Left colon (tissue), 2 donors: Measurements from ENCODE around the gene TTC32. TPM values are rescaled to one million over a fixed set of nuclear protein-coding genes. Genes with fewer than 3 reads are reported as not detected.
A peak's percentile ranks its signal among the peaks of the same experiment; 100 is the strongest.
"Not testable (repeated sequence)": the region's sequence is repeated elsewhere in the genome, so short reads cannot be mapped to it uniquely, and the experiment has no call there.

ENCODE experiments used
- ATAC-seq: fragments of 200-7000 bp; cut with Tn5 transposase; one replicate; pipeline ENCODE4 v1.9.1; 2020; ENCODE audit warnings: mild to moderate bottlenecking, moderate library complexity
- DNase-seq, 2 donors: peaks; one replicate each; pipeline ENCODE4 v3.0.0-alpha.2; 2020
- intact Hi-C, 2 donors: fragments of 100-400 bp; cut with DNase I in 1 of 2; cut with micrococcal nuclease in 1 of 2; formaldehyde crosslinking; loops; one replicate each; pipeline versions ENCODE4 v1.11.2 to v1.14.0; 2022; cut with DNase I, micrococcal nuclease
- long read RNA-seq: library from polyadenylated mRNA; unstranded; transcript quantifications from one replicate; pipeline ENCODE4 v2.0.0, GENCODE V29; 2021
- total RNA-seq, 2 donors: library from RNA; stranded (reverse); fragmentation: NEBNext Ultra II Directional; extraction: Animal tissue kit (Norgen Biotek cat#: 25700); gene quantifications; one replicate each; pipeline ENCODE4 v1.2.1, GENCODE V29; 2021
- donor health status: DM: no; HTN: no; CAD: no.
- donor health status: DM: yes; HTN: yes; CAD: no.

The TTC32 gene
- 10 to 100 TPM in 1 of 2 donors, 1 to 10 TPM in 1; 9.8 to 10.4 TPM for total RNA-seq
- long read RNA-seq, partial matches to known transcripts: 0 of 10 reads
- long read RNA-seq, other reads (novel, unspliced or antisense): 4 of 10 reads

DNA sequence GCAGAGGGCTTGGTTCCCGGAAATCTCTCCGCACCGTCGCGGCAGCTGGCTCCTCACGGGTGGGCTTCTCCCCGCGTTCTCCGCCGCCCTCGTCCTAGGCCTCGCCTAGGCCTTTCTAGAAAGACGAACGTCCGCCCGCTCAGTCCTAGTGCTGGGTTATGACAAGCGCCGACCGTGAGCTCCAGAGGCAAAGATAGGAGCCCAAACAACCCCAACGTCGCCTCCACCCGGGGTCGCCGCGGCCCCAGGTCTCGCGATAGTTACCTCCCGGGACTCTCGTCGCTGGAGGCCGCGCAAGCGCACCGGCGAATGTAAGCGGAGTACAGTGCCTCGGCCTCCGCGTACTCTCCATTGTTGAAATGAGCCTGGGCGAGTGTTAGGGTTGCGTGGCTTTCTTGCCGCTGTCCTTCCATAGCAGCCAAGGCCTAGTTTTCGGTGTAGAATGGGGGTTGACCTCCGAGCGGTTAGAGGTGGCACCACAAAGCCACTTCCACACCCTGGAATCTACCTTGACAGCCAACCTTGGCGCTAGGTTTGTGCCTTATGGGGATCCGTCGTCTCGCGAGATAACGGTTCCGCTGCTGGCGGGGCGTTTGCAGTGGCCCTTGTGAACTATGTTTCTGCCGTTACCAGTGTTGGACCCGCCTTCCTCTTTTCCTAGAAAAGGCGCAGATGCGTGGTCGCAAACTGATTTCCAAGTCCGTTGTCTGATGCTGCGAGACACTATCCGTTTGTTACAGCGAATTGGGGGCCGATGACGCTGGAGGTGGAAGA, at the start of gene TTC32:
TTC32 (minus strand) TSS at position 542 of the 774 bp plus-strand sequence; CDS start at position 413, 129 bp downstream.
- DNase-seq (peak; percentile 94 to 95), ATAC-seq (peak; percentile 94)
- intact Hi-C loops: no loop called here

GRCh38 chr2:19949071-19949470, 47.3 kb upstream of the TTC32 start:
- ATAC-seq (no peak), DNase-seq (no peak)
- intact Hi-C loops: no loop called here

DNA sequence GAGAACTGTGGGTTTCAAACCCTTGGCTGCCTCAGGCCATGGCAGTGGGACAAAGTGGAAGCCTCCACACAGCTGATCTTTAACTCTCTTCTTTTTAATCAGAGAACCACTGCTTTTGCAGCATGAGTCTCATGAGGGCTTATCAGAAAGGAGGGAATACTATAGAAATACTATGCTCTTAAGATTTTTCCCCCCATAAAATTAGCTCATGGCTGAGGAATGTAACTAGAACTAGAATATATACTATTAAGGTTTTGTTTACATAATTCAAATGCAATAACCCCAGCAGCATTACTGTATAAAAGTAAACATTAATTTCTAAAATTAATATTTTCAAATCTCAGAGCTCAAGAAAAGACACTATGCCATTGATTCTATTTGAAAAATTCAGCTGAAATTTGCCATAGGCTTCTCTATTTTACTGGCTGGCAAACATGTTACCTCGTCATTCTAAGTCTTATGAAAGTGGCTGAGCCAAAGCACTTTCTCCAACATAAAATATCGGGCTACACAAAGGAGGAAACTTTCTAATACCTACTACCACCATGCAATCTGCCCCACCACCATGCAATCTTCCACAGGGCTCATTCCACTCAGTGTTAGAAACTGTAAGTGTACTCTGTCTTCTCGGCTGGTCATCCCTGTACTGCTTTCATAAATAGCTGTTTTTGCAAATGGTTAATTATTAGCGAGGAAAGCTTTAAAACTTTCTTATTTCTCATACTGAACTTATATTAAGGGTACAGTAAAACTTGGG, 45.6 kb upstream of the TTC32 start:
- no peak for DNase-seq
- intact Hi-C loops: no loop called here
- ATAC-seq: no peak

DNA sequence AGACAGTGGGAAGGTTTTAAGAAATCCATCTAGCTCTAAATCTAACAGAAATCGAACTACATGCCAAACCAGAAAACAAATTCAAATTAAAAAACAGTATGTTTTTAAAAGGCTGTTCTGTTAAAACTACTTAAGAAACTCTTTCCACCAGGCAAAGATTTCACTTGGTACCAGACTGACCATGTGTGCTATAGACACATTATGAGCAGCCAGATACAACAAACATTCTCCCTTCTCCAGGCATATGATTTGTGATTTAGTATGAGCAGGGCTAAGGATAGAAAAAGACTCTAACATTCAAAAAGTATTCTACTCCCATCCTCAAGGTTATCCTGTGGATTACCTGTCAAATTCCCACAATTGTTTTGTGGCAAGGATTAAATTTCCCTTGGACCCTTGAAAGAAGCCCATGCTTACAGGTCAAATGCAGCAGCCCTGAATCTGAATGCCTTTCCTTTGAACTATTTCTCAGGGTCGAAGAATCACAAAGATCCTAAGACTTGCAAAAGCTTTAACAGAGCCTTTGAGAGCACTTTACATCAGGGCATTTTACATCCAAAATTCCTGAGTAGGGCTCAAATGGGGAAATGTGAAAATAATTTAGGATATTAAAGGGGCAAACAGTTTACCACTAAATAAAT, 42.5 kb upstream of the TTC32 start:
- intact Hi-C loops: no loop called here
- DNase-seq: no peak
- ATAC-seq: no peak

DNA sequence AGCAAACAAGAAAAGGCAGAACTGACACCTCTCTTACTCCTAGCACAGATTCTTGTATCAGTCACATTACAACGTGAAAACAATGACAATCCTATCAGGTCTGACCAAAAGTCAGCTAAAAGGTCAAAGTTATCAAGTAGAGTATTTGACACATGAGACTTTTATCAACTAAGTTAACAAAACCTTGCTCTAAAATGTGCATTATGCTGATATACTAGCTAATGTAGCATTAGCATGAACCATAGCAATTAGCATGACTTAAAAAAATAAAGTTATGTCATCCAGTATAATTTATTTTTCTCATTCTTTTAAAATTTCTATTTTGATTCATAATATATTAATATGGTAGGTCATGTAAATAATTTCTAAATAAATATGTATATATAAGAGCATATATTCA, 41.4 kb upstream of the TTC32 start:
- intact Hi-C loops: no loop called here
- no peak for ATAC-seq
- DNase-seq: no peak

- no peak for DNase-seq
- intact Hi-C loops: no loop called here
- no peak for ATAC-seq
Observed at GRCh38 chr2:19942199-19942598, 40.4 kb upstream of the TTC32 start.

DNA sequence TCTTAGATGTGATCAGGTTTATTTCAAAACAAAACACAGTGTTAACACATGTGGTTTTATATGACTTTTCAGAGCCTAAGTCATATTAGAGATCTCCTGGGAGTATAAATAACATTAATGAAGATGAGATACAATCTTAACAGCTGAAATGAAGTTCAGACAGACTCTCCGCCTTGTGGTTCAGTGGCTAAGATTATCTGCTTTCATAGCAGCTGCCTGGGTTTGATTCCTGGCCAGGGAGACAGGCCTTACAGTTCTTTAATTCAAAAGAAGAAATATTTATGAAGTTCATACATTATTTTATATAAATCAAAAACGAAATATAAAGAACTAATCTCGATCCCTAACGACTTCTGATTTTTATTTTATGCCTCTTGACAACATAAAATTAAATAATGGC, 35.2 kb upstream of the TTC32 start:
- ATAC-seq: no peak
- intact Hi-C loops: no loop called here
- no peak for DNase-seq

DNA sequence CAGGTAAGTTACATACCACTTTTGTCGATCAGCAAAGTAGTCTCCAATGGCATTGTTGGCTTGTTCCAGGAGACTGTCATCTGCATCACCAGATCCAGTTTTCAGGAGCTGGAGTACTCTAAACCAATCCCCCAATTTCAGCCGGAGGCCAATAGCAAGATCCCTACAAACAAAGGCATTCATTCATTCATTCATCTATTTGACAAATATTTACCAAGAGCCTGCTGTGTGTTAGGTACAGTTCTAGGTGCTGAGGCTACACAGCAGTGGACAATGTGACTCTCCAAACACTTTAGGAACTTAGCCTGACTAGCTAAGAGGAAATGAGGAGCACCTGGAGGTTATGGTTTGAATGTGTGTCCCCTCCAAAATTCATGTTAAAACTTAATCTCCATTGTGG, 34.4 kb upstream of the TTC32 start:
- ATAC-seq: no peak
- intact Hi-C loops: no loop called here
- no peak for DNase-seq

DNA sequence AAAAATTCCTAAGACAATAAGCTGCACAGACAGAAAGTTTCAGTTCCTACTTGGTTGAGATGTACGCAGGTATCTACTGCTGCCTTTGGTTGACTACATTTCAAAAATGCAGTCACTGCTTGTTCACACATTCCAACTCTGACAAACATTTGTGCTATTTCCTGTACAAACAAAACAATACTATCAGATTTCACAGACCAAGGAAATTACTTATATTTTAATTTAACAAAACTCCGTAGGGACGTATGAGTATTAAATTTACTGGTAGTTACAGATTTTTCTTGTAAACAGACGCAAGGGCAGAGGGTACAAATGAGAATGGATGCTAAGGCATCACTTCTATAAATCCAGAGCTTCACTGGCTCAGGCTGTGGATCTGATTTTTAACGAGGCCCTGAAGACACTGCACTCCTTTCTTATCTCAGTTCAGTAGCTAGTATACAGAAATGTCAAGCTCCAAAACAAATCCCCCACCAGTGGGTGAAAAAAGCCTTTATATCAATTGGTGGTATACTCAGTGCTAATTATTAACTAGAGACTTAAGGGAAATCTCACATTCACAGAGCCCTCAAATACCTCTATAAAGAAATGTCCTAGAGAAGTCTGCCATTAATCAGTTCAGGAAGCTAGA, 31.7 kb upstream of the TTC32 start:
- DNase-seq (no peak), ATAC-seq (no peak)
- intact Hi-C loops: no loop called here

DNA sequence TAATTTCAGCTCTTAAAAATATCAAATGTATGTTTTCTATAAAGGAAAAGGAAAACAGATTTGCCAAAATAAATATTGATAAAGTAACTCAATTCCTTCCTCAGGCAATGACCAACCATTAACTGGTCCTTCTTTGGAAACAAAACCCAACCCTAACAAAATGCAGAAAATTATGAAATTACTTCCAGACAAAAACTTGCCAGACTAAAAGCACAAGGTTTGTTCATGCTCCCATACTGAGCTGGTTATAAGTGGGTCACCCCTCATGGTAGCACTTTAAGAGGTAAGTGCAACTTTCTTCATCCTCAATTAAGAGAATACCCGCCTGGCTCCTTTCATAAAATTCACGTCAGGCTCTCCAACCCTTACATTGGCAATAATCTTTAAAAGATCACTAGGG, 31.1 kb upstream of the TTC32 start:
- intact Hi-C loops: no loop called here
- DNase-seq (no peak), ATAC-seq (no peak)

GRCh38 chr2:19929226-19929625, 27.4 kb upstream of the TTC32 start:
- DNase-seq: no peak
- intact Hi-C loops: no loop called here
- ATAC-seq: no peak

GRCh38 chr2:19927816-19928215, 26.0 kb upstream of the TTC32 start:
- DNase-seq, ATAC-seq, intact Hi-C loops: not testable (repeated sequence)

- intact Hi-C loops, ATAC-seq, DNase-seq: not testable (repeated sequence)
Observed at GRCh38 chr2:19924526-19924925, 22.7 kb upstream of the TTC32 start.

DNA sequence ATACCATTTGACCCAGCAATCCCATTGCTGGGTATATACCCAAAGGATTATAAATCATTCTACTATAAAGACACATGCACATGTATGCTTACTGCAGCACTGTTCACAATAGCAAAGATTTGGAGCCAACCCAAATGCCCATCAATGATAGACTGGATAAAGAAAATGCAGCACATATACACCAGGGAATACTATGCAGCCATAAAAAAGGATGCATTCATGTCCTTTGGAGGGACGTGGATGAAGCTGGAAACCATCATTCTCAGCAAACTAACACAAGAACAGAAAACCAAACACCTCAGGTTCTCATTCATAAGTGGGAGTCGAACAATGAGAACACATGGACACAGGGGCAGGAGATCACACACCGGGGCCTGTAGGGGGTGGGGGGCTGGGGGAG, 20.4 kb upstream of the TTC32 start:
- intact Hi-C loops, ATAC-seq, DNase-seq: not testable (repeated sequence)

GRCh38 chr2:19916385-19916950, 14.7 kb upstream of the TTC32 start:
- DNase-seq (no peak), ATAC-seq (no peak)
- intact Hi-C loops: no loop called here

DNA sequence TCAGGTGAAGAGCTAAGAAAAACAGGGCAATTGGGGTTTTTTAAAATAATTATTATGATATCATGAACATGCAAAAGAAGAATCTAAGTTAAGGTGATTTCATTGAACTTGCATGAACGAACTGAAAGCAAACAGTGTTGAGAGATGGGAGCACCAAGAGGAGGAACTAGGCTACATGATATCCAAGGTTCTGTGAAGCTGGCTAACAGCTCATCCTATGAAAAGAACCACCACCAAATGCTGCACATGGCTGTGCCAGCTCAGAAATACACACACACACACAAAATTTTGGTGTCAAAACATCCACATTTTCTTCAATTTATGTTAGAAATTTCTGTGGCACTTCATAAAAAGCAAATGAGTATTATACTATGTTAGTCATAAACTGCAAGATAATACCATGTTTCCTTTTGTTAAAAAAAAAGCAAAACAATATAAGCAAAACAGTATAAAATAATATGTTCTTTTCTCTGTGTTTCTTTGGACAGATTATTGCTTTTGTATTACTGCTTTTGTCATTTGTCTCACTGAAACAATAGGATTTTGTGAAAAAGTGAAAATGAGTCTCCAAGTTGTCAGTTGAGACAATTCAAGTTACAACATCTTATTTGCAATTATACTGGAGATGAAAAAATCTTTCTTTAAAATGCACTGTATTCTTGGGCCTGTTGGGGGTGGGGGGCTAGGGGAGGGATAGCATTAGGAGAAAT, 12.6 kb upstream of the TTC32 start:
- ATAC-seq (no peak), DNase-seq (no peak)
- intact Hi-C loops: no loop called here

- no peak for ATAC-seq
- intact Hi-C loops: no loop called here
Observed at GRCh38 chr2:19911808-19912509, 10.2 kb upstream of the TTC32 start.

More at GRCh38 chr2:19911808-19912509, 10.2 kb upstream of the TTC32 start:
- no peak for DNase-seq
